Neural progenitor cell (in vitro differentiated cells): ENCODE data around the gene PTPRU.

Experiments
- EZH2 ChIP-seq: fragments of 200-600 bp; sonication (generic); IDR thresholded peaks from 2 replicates; pipeline ENCODE4 v1.6.1; 2017; ENCODE audit warnings: antibody characterized with exemption, mild to moderate bottlenecking, moderate library complexity
- EZH2phosphoT487 ChIP-seq: fragments of 200-600 bp; sonication (generic); IDR thresholded peaks from 2 replicates; pipeline ENCODE4 v1.6.1; 2017; ENCODE audit warnings: antibody characterized with exemption

DNA sequence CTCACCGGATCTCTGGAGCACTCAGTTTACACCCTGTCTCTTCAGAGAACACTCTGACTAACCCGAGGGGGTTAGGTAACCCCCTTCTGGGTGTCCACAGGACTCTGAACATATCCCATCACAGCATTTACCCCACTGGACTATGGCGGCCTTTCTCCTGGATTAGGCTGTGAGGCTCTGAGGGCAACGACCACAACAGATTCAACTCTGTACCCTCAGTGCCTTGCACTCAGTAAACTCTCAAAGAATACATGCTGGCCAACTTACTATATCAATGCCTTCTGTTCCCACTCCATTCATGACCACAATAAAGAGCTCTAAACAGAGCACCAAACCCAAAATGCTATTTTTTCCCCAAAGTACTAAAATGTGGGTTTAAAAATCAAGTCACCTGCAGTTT lies 11.0 kb upstream of the PTPRU start:
- TF ChIP-seq EZH2phosphoT487 (no peak), EZH2 (no peak)
